K562 (cell line): Measurements from ENCODE around the gene CNPY4. TPM values are rescaled to one million over a fixed set of nuclear protein-coding genes. Genes with fewer than 3 reads are reported as not detected.

Experiments used
- BCLAF1 ChIP-seq, 2 experiments: fragments of 450-650 bp in 1 of 2; IDR thresholded peaks; 2 replicates each; pipeline ENCODE4 v1.6.1; 2011 to 2017; ENCODE audit warnings: low read depth in 2 of 2, antibody characterized with exemption in 1 of 2, borderline replicate concordance in 1 of 2, low read length in 1 of 2, mild to moderate bottlenecking in 1 of 2, mixed read lengths in 1 of 2; ENCODE audit not compliant: control insufficient read depth in 1 of 2
- CEBPB ChIP-seq: fragments of 450-650 bp; IDR thresholded peaks from 2 replicates; pipeline ENCODE4 v1.6.1; 2016; ENCODE audit warnings: missing genetic modification characterization, missing compliant biosample characterization
- ELK1 ChIP-seq: sonication (generic); formaldehyde crosslinking; IDR thresholded peaks from 2 replicates; pipeline ENCODE4 v1.8.1; 2022; ENCODE audit warnings: missing genetic modification reagents
- HBP1 ChIP-seq: fragments of 450-650 bp; formaldehyde crosslinking; IDR thresholded peaks from 2 replicates; pipeline ENCODE4 v1.4.0; 2022; ENCODE audit warnings: missing genetic modification characterization
- HMGN3 ChIP-seq: IDR thresholded peaks from 2 replicates; pipeline ENCODE4 v1.6.1; 2011; ENCODE audit warnings: borderline replicate concordance, low read depth, mild to moderate bottlenecking, mixed read lengths, low read length; ENCODE audit not compliant: insufficient read length; ENCODE audit errors: extremely low read depth
- MXI1 ChIP-seq: IDR thresholded peaks from 2 replicates; pipeline ENCODE4 v1.6.1; 2011; ENCODE audit warnings: low read depth, mild to moderate bottlenecking, improper control_type of control experiment, low read length
- PML ChIP-seq: IDR thresholded peaks from 2 replicates; pipeline ENCODE4 v1.6.1; 2012; ENCODE audit warnings: low read length, inconsistent platforms
- RAD51 ChIP-seq: fragments of 450-650 bp; IDR thresholded peaks from 2 replicates; pipeline ENCODE4 v1.7.1; 2016; ENCODE audit warnings: low read depth, mild to moderate bottlenecking, borderline replicate concordance
- RB1 ChIP-seq: fragments of 450-650 bp; IDR thresholded peaks from 2 replicates; pipeline ENCODE4 v1.6.1; 2017; ENCODE audit warnings: low read depth, mild to moderate bottlenecking
- TEAD2 ChIP-seq: fragments of 450-650 bp; IDR thresholded peaks from 2 replicates; pipeline ENCODE4 v1.6.1; 2016; ENCODE audit warnings: missing genetic modification characterization, control low read depth, missing compliant biosample characterization
- USF1 ChIP-seq: sonication (generic); formaldehyde crosslinking; IDR thresholded peaks from 2 replicates; pipeline ENCODE4 v1.9.0; 2022; ENCODE audit warnings: mild to moderate bottlenecking, missing genetic modification reagents
- ZBTB26 ChIP-seq: fragments of 450-650 bp; formaldehyde crosslinking; IDR thresholded peaks from 2 replicates; pipeline ENCODE4 v1.4.0; 2022; ENCODE audit warnings: missing genetic modification characterization
- ZBTB34 ChIP-seq: fragments of 250-450 bp; sonication (Bioruptor Pico); IDR thresholded peaks from 2 replicates; pipeline ENCODE4 v1.8.0; 2021; ENCODE audit warnings: mild to moderate bottlenecking, moderate library complexity
- ZBTB7A ChIP-seq: IDR thresholded peaks from 2 replicates; pipeline ENCODE4 v1.6.1; 2011; ENCODE audit warnings: low read depth, mild to moderate bottlenecking, low read length, moderate library complexity, borderline replicate concordance; ENCODE audit not compliant: control insufficient read depth
- ZC3H11A ChIP-seq: IDR thresholded peaks from 2 replicates; pipeline ENCODE4 v1.6.1; 2012; ENCODE audit warnings: low read depth, low read length, improper control_type of control experiment
- ZC3H8 ChIP-seq: fragments of 450-650 bp; IDR thresholded peaks from 2 replicates; pipeline ENCODE4 v1.6.1; 2017
- ZNF174 ChIP-seq: fragments of 250-450 bp; sonication (Bioruptor Pico); IDR thresholded peaks from 2 replicates; pipeline ENCODE4 v1.4.0; 2020; ENCODE audit warnings: mild to moderate bottlenecking
- ZNF75A ChIP-seq: fragments of 450-650 bp; formaldehyde crosslinking; IDR thresholded peaks from 2 replicates; pipeline ENCODE4 v1.4.0; 2020; ENCODE audit warnings: mild to moderate bottlenecking
- ZNF785 ChIP-seq: fragments of 250-450 bp; sonication (Bioruptor Pico); IDR thresholded peaks from 2 replicates; pipeline ENCODE4 v1.4.0; 2020; ENCODE audit warnings: mild to moderate bottlenecking
- polyA plus RNA-seq, 8 experiments: library from polyadenylated mRNA; depleted of rRNA in 4 of 8; stranded (reverse) in 5 of 8; unstranded in 3 of 8; fragments of >200 nt; fragmentation: Nextera tagmentation in 2 of 8; fragmentation: Illumina TruSeq in 1 of 8; extraction: Ambion mirVana in 2 of 8; extraction: Trizol in 1 of 8; gene quantifications; 2 replicates each; pipeline versions ENCODE4 v1.2.1 to v1.2.3, GENCODE V29; 2011 to 2014; ENCODE audit warnings: inconsistent platforms in 1 of 8, missing spikeins in 1 of 8
- total RNA-seq, 7 experiments: library from RNA; depleted of rRNA in 6 of 7; stranded (reverse); fragments of >200 nt in 6 of 7; fragmentation: Illumina TruSeq in 2 of 7; extraction: Trizol in 2 of 7; gene quantifications; 2 replicates each; pipeline versions ENCODE4 v1.2.1 to v1.2.3, GENCODE V29; 2011 to 2021; ENCODE audit warnings: low replicate concordance in 1 of 7

Gene CNPY4
- total and polyA plus RNA-seq, 9 of the 15 experiments (the other 6 are each of a cell fraction or from before 2014, with no cell fraction given), result 1.9 to 11.2 (median 7.0) TPM

GRCh38 chr7:100119970-100120732, 717 bp downstream of the CNPY4 start (continued):
- no peak for TF ChIP-seq BCLAF1 (IDR thresholded peaks at IDR 0.05; ENCODE audit: borderline replicate concordance in 1 of 2, control insufficient read depth in 1 of 2, low read depth in 2 of 2, low read length in 1 of 2)
- no peak for TF ChIP-seq CEBPB
- TF ChIP-seq TEAD2 (tag), result no peak
- no peak for TF ChIP-seq ZNF785
- TF ChIP-seq ZBTB26 (CRISPR knock-in tag), result no peak
- TF ChIP-seq MXI1, result no peak
- TF ChIP-seq ZNF174, result no peak
- TF ChIP-seq HMGN3, result no peak
- no peak for TF ChIP-seq ZC3H11A
- TF ChIP-seq RAD51, result no peak
- TF ChIP-seq ELK1 (CRISPR knock-in tag), result no peak
- no peak for TF ChIP-seq HBP1 (CRISPR knock-in tag)
- TF ChIP-seq ZBTB7A, result 0 out of 2 replicates have a peak, but pooled peaks have one; percentile 57
- TF ChIP-seq ZBTB34, result no peak
- no peak for TF ChIP-seq PML
- no peak for TF ChIP-seq ZNF75A (CRISPR knock-in tag)
- no peak for TF ChIP-seq ZC3H8
- TF ChIP-seq RB1, result 0 out of 2 replicates have a peak, but pooled peaks have one; percentile 26
- TF ChIP-seq USF1 (CRISPR knock-in tag), result no peak
